Panc1 (cell line): ENCODE results near the gene SOAT1.
"Not testable (repeated sequence)": the region's sequence is repeated elsewhere in the genome, so short reads cannot be mapped to it uniquely, and the experiment has no call there.

Experiments used
- CTCF ChIP-seq: fragments of 450-650 bp; IDR thresholded peaks from 2 replicates; pipeline ENCODE4 v1.5.1; 2017; ENCODE audit warnings: mild to moderate bottlenecking
- POLR2AphosphoS5 ChIP-seq: IDR thresholded peaks from 2 replicates; pipeline ENCODE4 v1.6.1; 2012; ENCODE audit warnings: mild to moderate bottlenecking, low read depth, low read length, moderate library complexity
- REST ChIP-seq, 2 experiments: IDR thresholded peaks; 2 replicates each; pipeline ENCODE4 v1.6.1; 2011 to 2012; ENCODE audit warnings: low read depth in 2 of 2, control low read depth in 1 of 2, low read length in 1 of 2, mild to moderate bottlenecking in 1 of 2, moderate library complexity in 1 of 2; ENCODE audit not compliant: insufficient read depth in 1 of 2
- SIN3A ChIP-seq: IDR thresholded peaks from 2 replicates; pipeline ENCODE4 v1.6.1; 2012; ENCODE audit warnings: low read depth, mild to moderate bottlenecking, low read length, moderate library complexity, borderline replicate concordance; ENCODE audit not compliant: insufficient read depth
- TCF7L2 ChIP-seq: IDR thresholded peaks from 2 replicates; pipeline ENCODE4 v1.6.1; 2011; ENCODE audit warnings: mild to moderate bottlenecking, low read depth, low read length, inconsistent platforms

- not testable (repeated sequence) for TF ChIP-seq REST (IDR thresholded peaks at IDR 0.05; ENCODE audit: insufficient read depth in 1 of 2, low read depth in 2 of 2, low read length in 1 of 2); CTCF; TCF7L2; POLR2AphosphoS5; SIN3A
Observed at GRCh38 chr1:179245426-179245825, 48.2 kb upstream of the SOAT1 start.
